ENCODE measurements around the gene DNAJB9. TPM values are rescaled to one million over a fixed set of nuclear protein-coding genes. Genes with fewer than 3 reads are reported as not detected.

DNAJB9 gene
- polyA plus RNA-seq, 1 donor, result 13.6 TPM

GRCh38 chr7:108605559-108606201, 36.0 kb downstream of the DNAJB9 start:
- no peak for DNase-seq

GRCh38 chr7:108609643-108610042, 40.0 kb downstream of the DNAJB9 start:
- DNase-seq, result no peak

DNA sequence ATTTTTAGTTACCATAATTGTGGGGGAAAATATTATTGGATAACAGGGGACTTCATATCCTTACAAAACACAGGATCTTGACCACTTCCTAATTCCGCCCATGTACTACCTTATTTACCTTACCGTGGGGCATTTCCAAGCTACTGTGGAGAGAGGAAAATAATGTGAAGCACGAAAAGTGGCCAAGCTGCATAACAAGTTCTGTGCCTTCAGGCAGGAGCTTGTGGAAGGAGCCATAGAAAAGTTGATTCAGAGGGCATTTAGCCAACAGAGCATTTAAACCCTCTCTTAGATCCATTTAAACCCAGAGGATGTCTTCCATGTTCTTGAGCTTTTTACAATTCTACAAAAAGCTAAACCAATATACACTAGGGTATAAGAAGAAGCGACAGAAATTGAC, 41.6 kb downstream of the DNAJB9 start:
- DNase-seq, result no peak

- DNase-seq, result peak; percentile 21
These were observed 43.7 kb downstream of the DNAJB9 start for GRCh38 chr7:108613147-108613948.

GRCh38 chr7:108613949-108614381, 44.3 kb downstream of the DNAJB9 start:
- DNase-seq, result no peak

GRCh38 chr7:108614896-108615295, 45.2 kb downstream of the DNAJB9 start:
- DNase-seq, result no peak

DNA sequence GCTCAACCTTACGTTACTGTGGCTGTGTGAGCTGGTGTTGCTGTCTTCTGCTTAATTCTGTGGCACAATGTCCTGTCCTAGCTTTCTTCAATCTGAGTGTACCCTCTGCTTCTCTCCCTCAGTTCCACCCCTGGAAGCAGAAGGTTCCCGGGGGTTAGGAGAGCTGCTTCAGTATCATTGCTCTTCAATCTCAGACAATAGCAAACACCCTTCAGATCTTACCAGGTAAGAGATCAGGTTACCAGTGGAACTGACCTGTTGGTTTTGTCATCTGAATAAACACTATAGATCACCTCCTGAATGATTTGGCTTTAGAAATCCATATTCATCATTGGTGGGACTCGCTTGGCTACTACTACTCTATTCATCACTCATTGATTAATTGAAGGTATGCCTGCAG, 48.4 kb downstream of the DNAJB9 start:
- DNase-seq, result no peak

DNA sequence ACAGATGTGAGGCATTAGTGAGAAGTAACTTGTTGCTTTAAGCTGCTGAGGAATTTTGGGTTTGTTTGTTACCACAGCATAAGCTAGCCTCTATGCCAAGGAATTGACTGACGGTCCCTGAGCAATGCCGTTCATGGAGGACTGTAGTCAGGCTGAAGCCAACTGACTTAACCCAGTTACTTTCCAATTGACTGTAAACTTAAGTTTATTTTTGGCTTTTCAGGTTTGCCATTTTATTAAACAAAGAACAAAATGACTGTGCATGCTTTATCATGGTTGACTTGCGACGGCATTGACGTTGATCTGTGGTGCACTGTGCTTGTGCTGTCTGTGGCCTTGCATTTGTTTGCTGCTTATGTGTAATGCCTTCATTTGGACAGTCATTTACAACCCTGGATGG, 53.5 kb downstream of the DNAJB9 start:
- no peak for DNase-seq

Other genes with a start within 250 kb of the DNAJB9 start
- 35.1 TPM for gene NRCAM, start 113.4 kb upstream of the DNAJB9 start, polyA plus RNA-seq (ENCODE audit: insufficient read length)
- gene PNPLA8, start 43.7 kb upstream of the DNAJB9 start, polyA plus RNA-seq (ENCODE audit: insufficient read length), result 22.3 TPM
- gene THAP5, start 168 bp upstream of the DNAJB9 start, polyA plus RNA-seq (ENCODE audit: insufficient read length), result 17.4 TPM